Thoracic aorta (tissue), 2 donors: ENCODE results near the gene PHACTR1. TPM values are rescaled to one million over a fixed set of nuclear protein-coding genes. Genes with fewer than 3 reads are reported as not detected.

Source experiments
- ATAC-seq: fragments of 150-250 bp; one replicate; pipeline ENCODE4 v1.8.0; 2017; ENCODE audit warnings: low read depth; ENCODE audit not compliant: insufficient number of reproducible peaks, low FRiP score
- DNase-seq: peaks from one replicate; pipeline ENCODE4 v3.0.0-alpha.2; 2020; ENCODE audit warnings: low spot score
- H3K27ac ChIP-seq, 2 donors: fragments of 200-600 bp; sonication (generic); 1 replicate in 1 of 2; 2 replicates in 1 of 2; pipeline ENCODE4 v1.5.1; 2016; ENCODE audit warnings: mild to moderate bottlenecking in 2 of 2, moderate library complexity in 2 of 2
- H3K27me3 ChIP-seq: fragments of 200-600 bp; sonication (generic); replicated peaks from 2 replicates; pipeline ENCODE4 v1.6.0; 2016; ENCODE audit warnings: mild to moderate bottlenecking; ENCODE audit not compliant: insufficient read depth
- H3K36me3 ChIP-seq: fragments of 200-600 bp; sonication (generic); one replicate; pipeline ENCODE4 v1.5.1; 2016
- H3K4me1 ChIP-seq, 2 donors: fragments of 200-600 bp; sonication (generic); 1 replicate in 1 of 2; 2 replicates in 1 of 2; pipeline versions ENCODE4 v1.5.1 to v1.6.0; 2016; ENCODE audit warnings: low read depth in 2 of 2, mild to moderate bottlenecking in 1 of 2; ENCODE audit not compliant: control insufficient read depth in 1 of 2
- H3K4me3 ChIP-seq: fragments of 200-600 bp; sonication (generic); 2 replicates; pipeline ENCODE4 v1.5.1; 2016; ENCODE audit warnings: mild to moderate bottlenecking
- H3K9me3 ChIP-seq: fragments of 200-600 bp; sonication (generic); 2 replicates; pipeline ENCODE4 v1.5.1; 2016
- CTCF ChIP-seq: fragments of 200-600 bp; sonication (generic); IDR thresholded peaks from one replicate; pipeline ENCODE4 v1.5.1; 2019; ENCODE audit warnings: antibody characterized with exemption
- total RNA-seq, 2 donors: library from RNA; depleted of rRNA; stranded (reverse); fragments of >200 nt; gene quantifications; one replicate each; pipeline versions ENCODE4 v1.1.0 to v1.2.3, GENCODE V29; 2016

PHACTR1 gene
- total RNA-seq, 2 donors from 2014 or later = 42.9 to 69.1 TPM

- no peak for TF ChIP-seq CTCF
- Histone ChIP-seq H3K9me3 (no peaks in the 10 kb centered on the region), H3K27me3 (no peaks in the 10 kb centered on the region), H3K27ac (peak overlapping the region in 1 of 2 donors; percentile 32), H3K36me3 (no peaks in the 10 kb centered on the region), H3K4me1 (peaks cover 22 to 72% of the 10 kb centered on the region in 2 donors), H3K4me3 (no peak overlapping the region)
- DNase-seq (no peak), ATAC-seq (no peak)
These were observed 322.2 kb downstream of the PHACTR1 start for GRCh38 chr6:13038741-13039190.

GRCh38 chr6:13044390-13044789, 327.8 kb downstream of the PHACTR1 start:
- H3K27me3 ChIP-seq = no peaks in the 10 kb centered on the region
- no peak for ATAC-seq
- no peaks in the 10 kb centered on the region for H3K36me3 ChIP-seq
- DNase-seq = no peak
- peaks cover 7 to 53% of the 10 kb centered on the region in 2 donors for H3K4me1 ChIP-seq
- TF ChIP-seq CTCF = no peak
- no peaks in the 10 kb centered on the region for H3K9me3 ChIP-seq
- H3K27ac ChIP-seq = no peak overlapping the region
- H3K4me3 ChIP-seq = no peak overlapping the region

- TF ChIP-seq CTCF = no peak
- Histone ChIP-seq H3K4me3 (no peak overlapping the region), H3K36me3 (no peaks in the 10 kb centered on the region), H3K9me3 (no peaks in the 10 kb centered on the region), H3K4me1 (peaks cover 9 to 53% of the 10 kb centered on the region in 2 donors), H3K27ac (no peak overlapping the region), H3K27me3 (no peaks in the 10 kb centered on the region)
- DNase-seq (no peak), ATAC-seq (no peak)
These were observed 328.3 kb downstream of the PHACTR1 start for GRCh38 chr6:13044896-13045295.

GRCh38 chr6:13045676-13046075, 329.1 kb downstream of the PHACTR1 start:
- peak overlapping the region in 1 of 2 donors; percentile 28 for H3K27ac ChIP-seq
- no peak for DNase-seq
- H3K36me3 ChIP-seq = no peaks in the 10 kb centered on the region
- TF ChIP-seq CTCF = no peak
- no peak overlapping the region for H3K4me3 ChIP-seq
- H3K27me3 ChIP-seq = no peaks in the 10 kb centered on the region
- H3K4me1 ChIP-seq = peaks cover 6 to 53% of the 10 kb centered on the region in 2 donors
- no peaks in the 10 kb centered on the region for H3K9me3 ChIP-seq
- no peak for ATAC-seq

GRCh38 chr6:13046084-13046483, 329.5 kb downstream of the PHACTR1 start:
- Histone ChIP-seq H3K27me3 (no peaks in the 10 kb centered on the region), H3K9me3 (no peaks in the 10 kb centered on the region), H3K4me1 (peaks cover 4 to 49% of the 10 kb centered on the region in 2 donors), H3K27ac (no peak overlapping the region), H3K36me3 (no peaks in the 10 kb centered on the region), H3K4me3 (no peak overlapping the region)
- ATAC-seq (no peak), DNase-seq (no peak)
- TF ChIP-seq CTCF = no peak
